Central memory CD8-positive, alpha-beta T cell (primary cell): ENCODE measurements around the gene GPNMB.
"Not testable (repeated sequence)": the region's sequence is repeated elsewhere in the genome, so short reads cannot be mapped to it uniquely, and the experiment has no call there.

Experiments used
- ATAC-seq: fragments of 150-1000 bp; cut with Tn5 transposase; replicated peaks from 2 replicates; pipeline ENCODE4 v1.10.0; 2022; ENCODE audit warnings: mild to moderate bottlenecking, moderate FRiP score, moderate number of reproducible peaks; ENCODE audit not compliant: poor library complexity, severe bottlenecking; ENCODE audit errors: extremely low read depth
- DNase-seq, 2 donors: peaks; one replicate each; pipeline ENCODE4 v3.0.0; 2021; ENCODE audit warnings: low spot score in 2 of 2
- H3K27ac Mint-ChIP-seq: one replicate; pipeline ENCODE4 v1.8.0; 2022; ENCODE audit warnings: low read depth, mild to moderate bottlenecking, moderate library complexity, mixed read lengths
- H3K27me3 Mint-ChIP-seq: one replicate; pipeline ENCODE4 v1.8.0; 2022; ENCODE audit warnings: mixed read lengths
- H3K36me3 Mint-ChIP-seq: one replicate; pipeline ENCODE4 v1.8.0; 2022; ENCODE audit warnings: mild to moderate bottlenecking, moderate library complexity, mixed read lengths; ENCODE audit not compliant: insufficient read depth
- H3K4me1 Mint-ChIP-seq: one replicate; pipeline ENCODE4 v1.8.0; 2022; ENCODE audit warnings: mixed read lengths
- H3K4me3 Mint-ChIP-seq: one replicate; pipeline ENCODE4 v1.8.0; 2022; ENCODE audit warnings: mild to moderate bottlenecking, moderate library complexity, mixed read lengths
- H3K9me3 Mint-ChIP-seq: one replicate; pipeline ENCODE4 v1.8.0; 2022; ENCODE audit warnings: mixed read lengths

The GPNMB gene

DNA sequence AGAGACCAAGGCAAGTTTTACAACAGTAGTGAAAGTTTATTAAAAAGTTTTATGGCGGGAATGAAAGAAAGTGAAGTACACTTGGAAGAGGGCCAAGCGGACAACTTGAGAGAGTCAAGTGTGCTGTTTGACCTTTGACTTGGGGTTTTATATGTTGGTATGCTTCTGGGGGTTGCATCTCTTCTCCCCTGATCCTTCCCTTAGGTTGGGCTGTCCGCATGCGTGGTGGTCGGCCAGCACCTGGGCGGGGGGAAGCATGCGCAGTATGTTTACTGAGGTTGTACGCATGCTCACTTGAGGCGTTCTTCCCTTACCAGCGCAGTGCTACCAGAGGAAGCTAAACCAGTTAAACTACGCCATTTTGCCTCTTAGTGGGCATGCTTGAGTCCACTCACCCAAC is 32.8 kb upstream of the GPNMB start:
- no peaks in the 10 kb centered on the region for H3K36me3 Mint-ChIP-seq
- ATAC-seq (no peak), DNase-seq (no peak)
- no peak overlapping the region for H3K27ac Mint-ChIP-seq
- H3K4me1 Mint-ChIP-seq, result no peaks in the 10 kb centered on the region
- H3K4me3 Mint-ChIP-seq, result no peak overlapping the region
- no peaks in the 10 kb centered on the region for H3K9me3 Mint-ChIP-seq
- H3K27me3 Mint-ChIP-seq, result peaks cover 40% of the 10 kb centered on the region

DNA sequence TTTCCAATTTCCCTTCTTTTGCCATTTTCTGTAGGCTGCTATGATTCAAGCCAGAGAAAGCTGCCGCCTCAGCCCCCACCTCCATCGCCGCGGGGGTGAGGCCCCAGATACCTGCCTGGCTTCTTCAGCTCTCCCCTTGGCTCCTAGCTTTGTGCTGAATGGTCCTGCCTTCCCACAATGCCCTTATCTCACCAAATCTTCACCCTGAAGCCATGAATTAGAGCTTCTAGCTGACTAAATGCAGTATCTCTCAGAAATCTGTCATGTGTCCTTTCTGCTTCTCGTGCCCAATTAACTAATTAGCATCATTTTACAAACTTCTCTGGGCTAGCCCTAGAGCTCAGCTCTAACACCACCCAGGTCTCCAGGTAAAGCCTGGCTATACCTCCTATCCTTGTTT is 32.2 kb upstream of the GPNMB start:
- peaks cover 47% of the 10 kb centered on the region for H3K27me3 Mint-ChIP-seq
- ATAC-seq (no peak), DNase-seq (no peak)
- no peak overlapping the region for H3K27ac Mint-ChIP-seq
- no peaks in the 10 kb centered on the region for H3K4me1 Mint-ChIP-seq
- H3K4me3 Mint-ChIP-seq, result no peak overlapping the region
- H3K9me3 Mint-ChIP-seq, result no peaks in the 10 kb centered on the region
- H3K36me3 Mint-ChIP-seq, result no peaks in the 10 kb centered on the region

DNA sequence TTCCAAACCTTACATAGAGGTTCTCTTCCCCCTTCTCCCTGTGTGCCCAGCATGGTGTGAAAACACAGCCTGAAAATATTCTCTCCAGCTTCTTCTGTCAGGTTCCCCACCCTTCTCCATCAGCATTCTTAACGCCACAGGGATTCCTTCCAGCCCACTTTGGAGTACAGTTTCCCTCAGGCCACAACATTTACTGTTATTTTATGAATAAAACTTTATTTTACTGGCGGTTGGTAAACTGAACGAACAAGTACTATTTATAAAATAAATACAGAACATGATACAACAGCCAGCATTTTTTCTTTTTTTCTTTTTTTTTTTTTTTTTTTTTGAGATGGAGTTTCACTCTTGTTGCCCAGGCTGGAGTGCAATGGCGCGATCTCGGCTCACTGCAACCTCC is 31.6 kb upstream of the GPNMB start:
- Mint-ChIP-seq H3K9me3 (no peaks in the 10 kb centered on the region), H3K27me3 (peaks cover 47% of the 10 kb centered on the region), H3K4me1 (no peaks in the 10 kb centered on the region), H3K36me3 (no peaks in the 10 kb centered on the region), H3K4me3 (no peak overlapping the region), H3K27ac (no peak overlapping the region)
- DNase-seq (no peak), ATAC-seq (no peak)

DNA sequence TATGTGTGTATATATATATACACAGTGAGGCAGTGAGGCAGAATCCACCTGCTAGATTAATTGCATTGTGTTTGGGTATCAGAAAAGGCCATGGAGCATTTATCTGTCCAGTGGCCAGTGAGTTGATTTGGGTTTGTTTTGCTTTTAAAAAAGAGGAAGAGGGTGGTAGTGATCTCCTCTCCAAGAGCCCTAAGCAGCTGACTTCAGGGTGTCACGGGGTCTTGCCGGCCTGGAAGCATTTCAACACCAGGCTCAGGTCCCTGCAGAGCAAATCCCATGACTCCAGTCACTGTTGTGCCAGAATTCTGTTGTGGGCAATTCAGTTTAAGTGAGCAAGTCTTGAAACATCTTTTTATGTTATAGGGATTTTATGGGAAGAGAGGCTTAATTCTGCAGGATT is 30.6 kb upstream of the GPNMB start:
- no peak for ATAC-seq
- no peaks in the 10 kb centered on the region for H3K4me1 Mint-ChIP-seq
- peaks cover 50% of the 10 kb centered on the region for H3K27me3 Mint-ChIP-seq
- DNase-seq, result no peak
- no peak overlapping the region for H3K27ac Mint-ChIP-seq
- no peaks in the 10 kb centered on the region for H3K36me3 Mint-ChIP-seq
- no peak overlapping the region for H3K4me3 Mint-ChIP-seq
- no peaks in the 10 kb centered on the region for H3K9me3 Mint-ChIP-seq

DNA sequence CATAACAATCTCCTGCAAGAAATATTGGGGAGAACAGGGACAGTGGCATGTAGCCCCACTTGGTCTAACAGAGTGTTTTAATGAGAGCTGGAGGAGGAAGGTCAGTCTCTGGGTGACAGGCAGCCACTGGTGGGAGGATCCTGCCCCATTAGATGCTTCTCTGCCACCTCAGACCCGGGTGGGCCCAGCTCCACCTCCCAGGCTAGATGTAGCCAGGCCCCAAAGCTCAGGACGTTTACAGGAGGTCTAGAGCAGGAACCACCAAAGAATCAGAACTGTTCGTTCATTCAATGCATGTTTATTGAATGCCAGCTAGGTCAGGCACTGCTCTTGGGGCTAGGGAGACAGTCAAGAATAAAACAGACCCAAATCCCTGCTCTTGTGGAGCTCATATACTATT is 28.4 kb upstream of the GPNMB start:
- Mint-ChIP-seq H3K36me3 (no peaks in the 10 kb centered on the region), H3K27ac (no peak overlapping the region), H3K4me1 (no peaks in the 10 kb centered on the region), H3K27me3 (peaks cover 57% of the 10 kb centered on the region), H3K4me3 (no peak overlapping the region), H3K9me3 (no peaks in the 10 kb centered on the region)
- no peak for DNase-seq
- ATAC-seq, result no peak

DNA sequence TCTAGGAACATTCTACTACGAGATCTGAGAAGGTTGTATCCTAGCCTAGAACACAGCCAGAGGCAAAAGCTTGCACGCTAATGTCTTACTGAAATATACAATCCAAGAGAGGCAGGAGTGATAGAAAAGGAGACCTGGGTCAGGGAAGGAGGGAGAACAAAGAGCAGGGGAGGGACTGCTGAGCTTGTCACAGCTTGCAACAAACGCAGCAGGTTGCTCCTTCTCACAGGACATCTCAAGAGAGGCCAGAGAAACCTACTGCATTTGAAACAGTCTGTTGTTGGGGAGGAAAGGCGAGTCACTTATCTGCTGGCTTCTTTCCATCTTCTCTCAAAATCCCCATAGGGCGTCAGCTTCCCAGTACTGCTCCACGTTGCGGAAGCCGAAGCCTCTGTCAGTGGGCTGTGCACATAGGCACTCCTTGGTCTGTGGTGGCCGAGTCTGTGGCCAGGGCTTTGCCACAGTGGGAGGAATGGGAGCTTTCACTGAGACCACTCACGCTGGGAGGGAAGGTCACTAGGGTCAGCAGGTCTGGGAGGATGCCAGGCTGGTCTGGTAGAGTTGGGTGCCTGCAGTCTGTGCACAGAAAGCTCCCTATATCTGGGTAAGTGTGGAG is 25.8 kb upstream of the GPNMB start:
- Mint-ChIP-seq H3K27me3 (peaks cover 54% of the 10 kb centered on the region), H3K4me1 (no peaks in the 10 kb centered on the region), H3K36me3 (no peaks in the 10 kb centered on the region), H3K27ac (no peak overlapping the region), H3K4me3 (no peak overlapping the region), H3K9me3 (no peaks in the 10 kb centered on the region)
- DNase-seq (no peak), ATAC-seq (no peak)

DNA sequence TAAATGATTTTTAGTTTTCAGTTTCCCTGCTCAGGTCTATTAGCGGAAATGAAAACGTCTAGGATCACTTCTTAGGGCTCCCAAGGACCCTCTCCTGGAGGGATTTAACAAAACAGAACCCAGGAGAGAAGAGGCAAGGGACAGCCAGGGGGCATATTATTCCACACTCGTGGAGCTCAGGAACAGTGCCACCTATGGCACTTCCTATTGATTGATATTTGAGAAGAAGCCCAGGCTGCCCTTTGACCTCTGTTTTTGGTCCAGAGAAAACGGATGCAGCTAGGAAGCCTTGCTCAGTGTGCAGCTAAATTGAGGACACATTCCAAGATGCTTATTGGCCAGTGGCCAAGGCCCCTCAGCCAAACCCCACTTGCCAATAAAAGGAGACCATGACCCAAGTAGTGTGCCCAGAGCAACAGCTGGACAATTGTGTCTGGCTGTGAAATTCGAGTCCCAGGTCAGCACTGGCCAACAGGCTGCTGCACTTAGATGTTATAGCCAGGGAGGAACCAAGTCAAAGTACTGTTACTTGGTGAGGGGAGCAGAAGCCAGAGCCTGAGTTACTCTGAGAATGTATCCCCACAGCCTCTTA is 24.0 kb upstream of the GPNMB start:
- Mint-ChIP-seq H3K27ac (no peak overlapping the region), H3K27me3 (peaks cover 47% of the 10 kb centered on the region), H3K4me1 (no peaks in the 10 kb centered on the region), H3K36me3 (no peaks in the 10 kb centered on the region), H3K4me3 (no peak overlapping the region), H3K9me3 (no peaks in the 10 kb centered on the region)
- no peak for ATAC-seq
- DNase-seq, result no peak

DNA sequence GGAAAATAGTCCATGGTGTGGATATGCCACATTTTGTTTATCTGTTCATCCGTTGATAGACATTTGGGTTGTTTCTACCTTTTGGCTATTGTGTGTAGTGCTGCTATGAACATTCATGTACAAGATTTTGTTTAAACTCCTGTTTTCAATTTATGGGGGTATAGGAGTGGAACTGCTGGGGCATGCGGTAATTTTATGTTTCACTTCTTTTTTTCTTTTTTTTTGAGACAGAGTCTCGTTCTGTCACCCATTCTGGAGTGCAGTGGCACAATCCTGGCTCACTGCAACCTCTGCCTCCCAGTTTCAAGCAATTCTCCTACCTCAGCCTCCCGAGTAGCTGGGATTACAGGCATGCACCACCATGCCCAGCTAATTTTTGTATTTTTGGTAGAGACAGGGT is 22.2 kb upstream of the GPNMB start:
- DNase-seq, H3K4me1 Mint-ChIP-seq, ATAC-seq, H3K4me3 Mint-ChIP-seq, H3K9me3 Mint-ChIP-seq, H3K36me3 Mint-ChIP-seq, H3K27ac Mint-ChIP-seq: not testable (repeated sequence)
- H3K27me3 Mint-ChIP-seq, result peaks cover 33% of the 10 kb centered on the region

DNA sequence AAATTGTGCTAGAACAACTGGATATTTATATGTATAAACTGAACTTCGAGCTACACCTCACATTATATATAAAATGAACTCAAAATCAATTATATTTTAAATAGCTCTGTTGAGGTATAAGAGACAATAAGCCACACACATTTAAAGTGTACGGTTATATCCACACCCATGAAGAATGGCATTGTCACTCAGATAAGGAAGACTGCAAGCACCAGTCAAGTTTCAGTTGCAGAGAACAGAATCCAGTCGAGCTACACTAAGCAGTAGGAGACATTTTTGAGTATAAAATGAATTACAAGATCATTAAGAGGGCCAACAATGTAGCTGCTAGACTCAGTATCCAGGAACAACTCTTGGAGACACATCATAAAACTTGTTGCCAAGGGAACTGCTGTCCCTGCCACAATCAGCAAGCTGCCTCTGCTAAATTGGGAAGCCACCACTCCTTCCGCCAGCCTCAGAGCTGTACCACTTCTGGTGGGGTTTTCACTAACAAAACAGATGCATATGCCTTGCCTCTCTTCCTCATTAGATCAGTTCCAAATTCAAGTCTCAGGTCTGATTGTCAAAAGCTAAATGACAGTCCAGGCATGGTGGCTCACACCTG is 19.6 kb upstream of the GPNMB start:
- peaks cover 19% of the 10 kb centered on the region for H3K27me3 Mint-ChIP-seq
- no peak overlapping the region for H3K27ac Mint-ChIP-seq
- H3K4me3 Mint-ChIP-seq, result no peak overlapping the region
- ATAC-seq, result no peak
- no peaks in the 10 kb centered on the region for H3K36me3 Mint-ChIP-seq
- no peak for DNase-seq
- peaks cover 4% of the 10 kb centered on the region for H3K9me3 Mint-ChIP-seq
- H3K4me1 Mint-ChIP-seq, result no peaks in the 10 kb centered on the region

DNA sequence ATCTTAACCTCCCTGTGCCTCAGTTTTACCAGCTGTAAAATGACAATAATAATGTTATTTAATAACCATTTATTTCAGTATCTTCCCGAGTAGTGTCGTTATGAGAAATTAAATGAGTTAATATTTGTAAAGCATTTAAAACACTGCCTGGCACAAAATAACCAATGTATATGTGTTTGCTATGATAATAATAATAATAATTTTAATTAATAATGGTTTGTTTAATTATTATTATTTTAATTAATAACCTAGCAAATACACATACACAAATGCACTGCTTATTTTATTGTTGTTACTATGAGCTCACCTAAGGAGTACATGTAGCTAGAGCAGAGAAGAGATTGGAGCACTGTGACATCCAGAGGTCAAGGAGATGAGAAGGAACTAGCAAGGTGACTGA is 18.2 kb upstream of the GPNMB start:
- Mint-ChIP-seq H3K4me1 (peaks cover 2% of the 10 kb centered on the region), H3K27ac (no peak overlapping the region), H3K36me3 (no peaks in the 10 kb centered on the region), H3K27me3 (peaks cover 9% of the 10 kb centered on the region), H3K4me3 (no peak overlapping the region), H3K9me3 (peaks cover 4% of the 10 kb centered on the region)
- ATAC-seq (no peak), DNase-seq (no peak)

DNA sequence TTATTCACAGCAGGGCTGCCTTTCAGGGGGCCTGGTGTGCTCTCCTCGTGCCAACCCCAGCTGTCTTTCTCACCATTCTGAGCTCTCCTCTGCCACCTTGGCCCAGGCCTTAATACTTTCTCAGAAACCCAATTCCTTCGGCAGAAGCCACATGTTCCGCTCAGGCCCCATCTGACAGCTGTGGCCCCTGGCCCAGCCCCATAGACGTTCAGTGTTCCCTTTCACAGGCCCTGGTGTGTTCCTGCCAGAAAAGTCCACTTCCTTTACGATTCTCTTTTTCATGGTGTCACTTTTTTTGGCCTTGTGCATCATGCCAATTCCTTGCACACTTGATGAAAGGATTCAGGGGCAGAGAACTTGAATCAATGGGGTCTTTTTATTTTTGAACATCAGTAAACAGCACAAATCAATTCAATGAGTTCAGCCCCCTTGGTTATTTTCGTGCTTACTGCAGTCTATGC is 15.9 kb upstream of the GPNMB start:
- no peaks in the 10 kb centered on the region for H3K27me3 Mint-ChIP-seq
- DNase-seq, result no peak
- peaks cover 4% of the 10 kb centered on the region for H3K9me3 Mint-ChIP-seq
- H3K4me3 Mint-ChIP-seq, result no peak overlapping the region
- H3K27ac Mint-ChIP-seq, result no peak overlapping the region
- no peak for ATAC-seq
- H3K4me1 Mint-ChIP-seq, result peaks cover 11% of the 10 kb centered on the region
- H3K36me3 Mint-ChIP-seq, result no peaks in the 10 kb centered on the region

DNA sequence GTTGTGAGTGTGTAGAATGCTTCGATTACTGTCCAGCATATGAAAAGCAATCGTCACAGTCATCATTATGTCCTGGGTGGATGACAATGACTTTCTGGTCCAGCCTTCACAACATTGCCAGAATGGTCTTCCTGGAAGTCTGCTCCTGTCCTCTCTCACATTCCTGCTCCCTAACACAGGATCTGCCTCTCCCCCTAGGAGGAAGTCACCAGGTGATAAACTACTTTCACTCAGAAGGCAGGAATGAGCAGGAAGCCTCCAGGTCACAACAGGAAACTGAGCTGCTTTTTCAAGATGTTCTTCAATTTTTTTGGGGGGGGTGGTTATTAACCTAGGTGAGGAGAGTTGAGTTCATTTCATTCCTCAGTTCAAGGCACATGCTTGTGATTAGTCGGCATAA is 13.6 kb upstream of the GPNMB start:
- Mint-ChIP-seq H3K27me3 (no peaks in the 10 kb centered on the region), H3K4me3 (no peak overlapping the region), H3K9me3 (peaks cover 4% of the 10 kb centered on the region), H3K27ac (no peak overlapping the region), H3K4me1 (peaks cover 11% of the 10 kb centered on the region), H3K36me3 (no peaks in the 10 kb centered on the region)
- ATAC-seq (no peak), DNase-seq (no peak)

DNA sequence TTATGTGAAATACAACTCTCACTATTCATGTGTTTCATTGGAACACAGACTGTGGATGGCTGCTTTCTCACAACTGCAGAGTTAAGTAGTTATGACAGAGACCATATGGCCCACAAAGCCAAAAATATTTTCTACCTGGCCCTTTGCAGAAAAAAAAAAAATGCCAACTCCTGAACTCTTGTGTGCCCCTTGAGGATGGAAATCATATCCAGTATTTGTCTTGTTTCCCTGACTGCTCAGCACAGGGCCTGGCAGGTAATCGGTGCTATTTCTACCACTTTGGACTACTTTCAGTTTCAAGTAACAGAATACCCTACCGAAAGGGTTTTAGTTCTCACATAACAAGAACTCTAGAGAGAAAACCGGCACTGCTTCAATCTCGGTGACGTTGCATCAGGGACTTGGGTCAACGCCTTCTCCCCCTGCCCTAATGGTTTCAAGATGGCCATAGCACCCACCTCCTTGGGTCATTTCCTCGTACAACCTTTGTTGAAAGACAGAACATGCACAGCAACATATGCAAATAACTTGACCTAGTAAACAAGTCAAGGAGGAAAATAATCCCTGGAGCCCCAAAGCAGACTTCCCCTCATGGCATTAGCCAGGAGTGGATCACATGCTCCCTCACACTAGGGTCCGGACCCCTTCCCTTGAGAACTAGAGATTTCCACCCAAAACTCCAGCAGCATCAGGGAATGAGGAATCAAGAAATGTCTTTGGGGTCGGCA is 11.8 kb upstream of the GPNMB start:
- no peaks in the 10 kb centered on the region for H3K27me3 Mint-ChIP-seq
- peak overlapping the region; percentile 66 for H3K4me3 Mint-ChIP-seq
- no peaks in the 10 kb centered on the region for H3K9me3 Mint-ChIP-seq
- peak; percentile 54 for ATAC-seq
- no peak overlapping the region for H3K27ac Mint-ChIP-seq
- DNase-seq, result no peak
- peaks cover 11% of the 10 kb centered on the region for H3K4me1 Mint-ChIP-seq
- no peaks in the 10 kb centered on the region for H3K36me3 Mint-ChIP-seq
